AG09319 (cell line): ENCODE results near the gene METTL8.

ENCODE experiments used
- DNase-seq: peaks from one replicate; pipeline ENCODE4 v3.0.0-alpha.2; 2010; ENCODE audit warnings: low read depth; ENCODE audit errors: extremely low read depth
- CTCF ChIP-seq: IDR thresholded peaks from 2 replicates; pipeline ENCODE4 v1.5.1; 2011; ENCODE audit warnings: low read depth, mild to moderate bottlenecking, inconsistent platforms, low read length, moderate library complexity

Gene METTL8

GRCh38 chr2:171344182-171344581 is 89.6 kb downstream of the METTL8 start:
- TF ChIP-seq CTCF: no peak
- no peak for DNase-seq

- DNase-seq: no peak
- TF ChIP-seq CTCF: no peak
These were observed 91.8 kb downstream of the METTL8 start for GRCh38 chr2:171342067-171342413.

GRCh38 chr2:171341394-171342066 is 92.3 kb downstream of the METTL8 start:
- DNase-seq: no peak
- no peak for TF ChIP-seq CTCF

- no peak for TF ChIP-seq CTCF
- no peak for DNase-seq
These were observed 98.8 kb downstream of the METTL8 start for GRCh38 chr2:171334946-171335345.

- no peak for DNase-seq
- no peak for TF ChIP-seq CTCF
These were observed 99.6 kb downstream of the METTL8 start for GRCh38 chr2:171334171-171334570.

- TF ChIP-seq CTCF: no peak
- DNase-seq: no peak
These were observed 103.4 kb downstream of the METTL8 start for GRCh38 chr2:171330155-171330956.

GRCh38 chr2:171327043-171327496 is 106.7 kb downstream of the METTL8 start:
- no peak for DNase-seq

More at GRCh38 chr2:171327043-171327496, 106.7 kb downstream of the METTL8 start:
- TF ChIP-seq CTCF: no peak
